ENCODE data around the gene NUDT14. TPM values are rescaled to one million over a fixed set of nuclear protein-coding genes. Genes with fewer than 3 reads are reported as not detected.

Gene NUDT14
- total RNA-seq, 1 donor from 2014 or later, result 27.1 TPM

DNA sequence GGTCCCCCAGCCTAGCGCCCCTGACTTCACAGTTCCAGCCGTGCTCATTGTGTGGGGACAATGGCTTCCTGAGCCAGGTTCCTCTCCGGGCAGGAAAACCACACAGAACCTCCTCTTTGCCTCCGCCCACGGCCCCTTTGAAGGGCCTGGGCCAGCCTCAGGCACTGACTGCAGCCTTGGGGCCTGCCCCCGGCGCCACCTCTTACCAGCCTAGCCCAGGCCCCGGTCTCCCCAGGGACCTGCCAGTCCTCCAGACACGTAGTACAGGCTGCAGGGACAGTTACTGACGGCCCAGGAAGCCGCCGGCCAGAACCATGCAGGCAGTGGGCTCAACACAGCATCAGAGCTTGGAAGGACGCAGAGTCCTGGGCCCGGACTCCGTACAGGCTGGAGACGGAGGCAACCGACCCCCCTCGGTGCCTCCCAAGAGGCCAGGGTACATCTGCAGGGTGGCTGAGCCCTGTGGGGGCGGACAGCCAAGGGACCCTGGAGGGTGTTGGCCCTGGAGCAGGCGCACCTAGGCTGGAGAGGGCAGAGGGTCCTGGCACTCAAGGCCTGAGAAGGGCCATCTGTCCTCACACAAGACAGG lies 20.9 kb upstream of the NUDT14 start:
- intact Hi-C loops (cut with DNase I), result loop anchor here (2.0 to 5.0 kb wide), 3 partner anchors 65 to 151 kb away; no protein-coding TSS in a partner anchor
- no peak for DNase-seq (ENCODE audit: low spot score)

DNA sequence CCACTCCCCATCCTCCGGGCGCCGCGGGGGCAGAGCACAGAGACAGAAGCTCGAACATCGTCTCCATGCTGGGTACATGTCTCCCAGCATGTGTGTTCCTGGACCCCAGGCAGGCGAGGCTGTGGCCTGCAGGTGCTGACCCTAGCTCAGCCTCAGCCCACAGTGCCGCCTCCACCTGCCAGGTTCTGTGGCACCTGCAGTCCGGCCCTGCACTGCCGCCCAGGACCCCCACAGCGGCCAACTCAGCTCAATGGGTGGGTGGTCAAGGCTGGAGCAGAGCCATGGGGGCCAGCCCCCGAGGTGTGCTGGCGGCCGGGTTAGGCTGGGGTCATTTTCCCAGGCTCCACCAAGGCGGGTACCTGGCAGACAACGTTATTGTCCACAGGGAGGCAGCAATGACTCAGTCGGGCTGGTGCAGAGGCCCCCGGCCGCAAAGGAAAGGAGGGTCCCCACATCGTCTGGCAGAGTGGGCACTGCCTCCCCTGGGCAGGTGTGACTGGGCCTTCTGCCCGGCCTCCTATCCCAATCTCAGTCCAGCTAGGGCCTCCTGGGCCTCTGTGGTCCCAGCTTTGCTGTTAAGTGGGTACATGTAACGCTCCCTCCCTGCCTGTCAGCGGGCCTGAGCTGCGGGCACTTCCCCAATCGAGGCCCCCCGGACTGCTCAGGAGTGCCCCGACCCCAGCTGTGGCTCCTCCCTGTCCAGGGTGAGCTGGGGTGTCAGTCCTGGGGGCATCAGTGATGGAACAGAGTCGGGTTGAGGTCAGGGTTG lies 20.2 kb upstream of the NUDT14 start:
- intact Hi-C loops (cut with DNase I), result loop anchor here (5.0 kb wide), 2 partner anchors 66 to 81 kb away; no protein-coding TSS in a partner anchor
- DNase-seq (ENCODE audit: low spot score), result no peak

DNA sequence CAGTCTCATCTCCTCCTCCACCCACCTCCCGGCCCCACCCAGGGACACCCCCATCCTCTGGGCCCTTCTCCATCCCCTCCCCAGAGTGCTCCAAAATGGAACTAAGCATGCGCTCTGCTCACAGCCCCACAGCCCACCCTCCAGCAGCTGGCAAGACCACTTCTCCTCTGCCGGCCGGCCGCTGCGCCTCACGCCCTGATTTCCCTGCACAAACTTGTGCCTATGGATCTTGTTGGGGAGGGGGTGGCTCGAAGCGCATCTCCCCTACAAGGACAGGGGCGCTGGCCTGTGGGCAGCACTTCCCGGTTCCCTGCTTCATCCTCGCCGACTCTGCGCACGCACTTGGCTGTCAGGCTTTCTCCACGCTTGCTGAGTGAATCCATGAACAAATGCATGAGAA lies 19.5 kb upstream of the NUDT14 start:
- intact Hi-C loops (cut with DNase I), result loop anchor here (5.0 kb wide), 2 partner anchors 67 to 82 kb away; no protein-coding TSS in a partner anchor
- DNase-seq (ENCODE audit: low spot score), result no peak

DNA sequence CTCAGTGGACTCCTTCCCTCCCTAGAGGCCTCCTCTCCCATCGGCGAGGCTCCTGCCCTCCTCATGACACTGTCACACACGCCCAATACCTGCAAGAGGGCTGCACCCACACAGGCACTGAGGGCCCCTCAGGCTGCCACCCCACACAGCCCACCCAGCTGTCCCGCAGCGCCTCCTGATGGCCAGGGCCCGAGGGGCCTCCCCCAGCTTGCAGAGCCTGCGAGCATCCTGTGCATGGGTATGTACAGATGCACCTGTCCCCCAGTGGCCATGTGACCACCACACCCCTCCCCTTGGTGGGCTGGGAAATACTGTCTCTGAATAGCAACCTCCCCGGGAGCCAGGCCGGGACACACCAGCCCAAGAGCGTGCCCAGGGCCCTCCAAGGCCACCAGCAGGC lies 19.0 kb upstream of the NUDT14 start:
- intact Hi-C loops (cut with DNase I), result loop anchor here (5.0 kb wide), 2 partner anchors 67 to 82 kb away; no protein-coding TSS in a partner anchor
- DNase-seq (ENCODE audit: low spot score), result no peak

DNA sequence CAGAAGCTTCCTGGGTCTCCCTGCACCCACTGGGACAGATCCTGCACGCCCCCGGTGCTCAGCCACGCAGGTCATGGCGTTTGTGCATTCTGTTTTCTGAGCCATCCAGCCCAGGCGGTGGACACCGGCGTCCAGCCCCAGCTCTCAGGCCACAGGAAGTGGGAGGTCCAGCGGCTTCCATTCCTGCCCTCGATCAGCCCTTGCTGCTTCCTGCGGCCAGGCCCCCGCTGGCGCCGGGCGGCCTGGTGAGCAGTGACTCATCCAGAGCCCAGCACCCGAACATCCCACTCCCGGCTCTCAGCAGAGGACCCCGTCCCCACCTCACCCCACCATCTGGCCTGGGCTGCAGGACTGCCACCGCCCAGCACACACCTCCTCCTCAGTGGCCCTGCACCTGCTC lies 18.0 kb upstream of the NUDT14 start:
- no peak for DNase-seq (ENCODE audit: low spot score)
- intact Hi-C loops (cut with DNase I), result no loop called here

DNA sequence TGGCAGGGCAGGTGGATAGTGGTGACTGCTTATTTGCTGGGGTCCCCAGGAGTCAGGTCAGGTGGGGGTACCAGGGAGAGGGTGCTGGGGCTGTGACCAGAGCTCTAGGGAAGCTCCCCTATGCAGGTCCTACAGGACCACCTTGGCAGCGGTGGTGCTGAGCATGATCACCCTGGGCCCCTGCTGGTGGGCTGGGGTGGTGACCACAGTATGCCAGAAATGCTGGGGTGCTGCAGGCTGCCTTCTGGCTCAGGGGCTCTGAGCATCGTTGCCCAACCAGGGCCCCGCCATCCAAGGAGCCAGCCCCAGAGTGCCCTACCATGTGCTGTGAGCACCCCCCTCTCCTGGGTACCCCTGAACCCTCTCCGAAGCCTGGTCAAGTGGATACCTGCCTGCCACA lies 17.5 kb upstream of the NUDT14 start:
- intact Hi-C loops (cut with DNase I), result no loop called here
- DNase-seq (ENCODE audit: low spot score), result no peak

DNA sequence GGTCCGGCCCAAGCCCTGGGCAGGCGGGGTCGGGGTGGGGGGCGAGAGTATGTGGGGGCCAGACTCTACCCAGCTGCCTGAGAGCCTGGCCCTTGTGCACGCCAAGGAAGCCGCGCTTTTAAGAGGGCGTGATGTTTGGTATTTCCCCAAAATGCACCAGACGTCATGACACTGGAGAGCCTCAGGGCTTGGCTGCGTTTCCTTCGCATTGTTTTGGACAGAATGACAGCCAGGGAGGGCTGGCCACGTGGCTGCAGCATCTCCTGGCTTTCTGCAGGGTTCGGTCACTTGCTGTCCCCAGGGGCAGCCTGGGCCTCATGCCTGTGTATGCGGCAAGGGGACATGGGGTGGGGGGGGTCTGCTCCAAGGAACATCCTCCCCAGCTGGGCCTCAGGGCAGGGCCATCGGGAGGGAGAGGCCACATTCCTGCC lies 16.1 kb upstream of the NUDT14 start:
- DNase-seq (ENCODE audit: low spot score), result no peak
- intact Hi-C loops (cut with DNase I), result no loop called here

DNA sequence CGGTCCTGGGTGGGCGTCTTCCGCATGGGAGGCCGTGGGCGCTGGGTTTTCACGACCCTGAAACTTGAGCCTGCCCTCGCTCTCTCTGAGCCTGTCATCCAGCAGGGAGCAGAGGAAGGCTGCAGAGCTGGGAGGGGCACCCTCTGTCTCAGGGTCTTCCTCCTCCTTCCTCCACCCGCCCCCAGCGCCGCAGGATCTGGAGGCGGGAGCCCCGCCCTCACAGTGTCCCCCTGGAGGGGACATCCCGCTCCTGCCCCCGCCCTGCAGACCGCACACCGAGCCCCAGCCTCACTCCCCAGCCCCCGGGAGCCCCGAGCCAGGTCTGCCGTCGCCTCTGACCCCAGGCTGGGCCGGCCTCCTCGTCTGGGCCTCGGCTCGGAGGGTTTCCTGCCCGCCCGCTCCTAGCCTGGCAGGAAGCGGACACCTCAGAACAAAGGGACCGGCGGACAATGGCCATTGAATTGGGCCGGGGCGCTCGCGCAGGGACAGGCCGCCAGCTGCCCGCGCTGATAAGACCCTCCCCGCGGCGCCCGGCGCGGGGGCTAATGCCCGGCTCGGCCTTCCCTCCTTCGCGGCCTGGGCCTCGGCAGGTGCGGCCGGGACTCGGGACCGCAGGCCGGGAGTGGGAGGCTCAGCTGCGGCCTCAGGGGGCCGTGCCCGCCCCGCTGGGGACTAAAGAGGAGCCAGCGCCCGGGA lies 15.3 kb upstream of the NUDT14 start:
- intact Hi-C loops (cut with DNase I), result no loop called here
- DNase-seq (ENCODE audit: low spot score), result peak; percentile 88

DNA sequence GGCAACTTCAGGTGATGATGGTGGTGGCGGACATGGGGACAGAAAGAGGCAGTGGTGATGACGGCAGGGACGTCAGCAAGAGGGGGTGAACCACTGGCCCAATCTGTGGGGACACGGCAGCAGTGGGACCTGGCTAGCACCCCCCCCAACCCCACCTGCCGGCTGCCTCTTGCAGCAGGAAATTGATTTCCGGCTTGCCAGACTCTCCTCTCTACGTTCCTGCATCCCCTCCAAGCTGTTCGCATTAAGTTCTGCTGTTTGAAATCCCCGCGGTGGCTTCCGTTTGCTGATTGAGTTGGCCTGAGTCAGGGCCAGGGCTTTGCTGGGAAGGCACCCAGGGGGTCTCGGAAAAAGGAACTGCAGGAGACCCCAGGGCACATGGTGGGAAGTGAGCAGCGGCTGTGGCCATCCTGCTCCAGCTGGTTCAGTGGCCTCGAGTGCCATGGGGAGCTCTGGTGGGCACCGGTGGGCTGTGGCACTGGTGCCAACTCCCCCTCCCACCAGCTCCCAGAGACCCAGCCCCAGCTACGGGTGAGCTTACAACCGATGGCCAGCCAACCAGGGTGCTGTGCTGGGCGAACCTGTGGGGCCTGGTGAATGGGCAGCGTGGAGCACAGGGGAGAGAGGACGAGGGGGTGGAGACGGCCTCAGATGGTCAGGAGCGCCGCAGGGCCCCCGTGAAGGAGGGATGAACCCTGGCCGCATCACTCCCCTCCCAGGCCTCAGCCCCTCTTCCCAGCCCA lies 14.6 kb upstream of the NUDT14 start:
- intact Hi-C loops (cut with DNase I), result no loop called here

DNA sequence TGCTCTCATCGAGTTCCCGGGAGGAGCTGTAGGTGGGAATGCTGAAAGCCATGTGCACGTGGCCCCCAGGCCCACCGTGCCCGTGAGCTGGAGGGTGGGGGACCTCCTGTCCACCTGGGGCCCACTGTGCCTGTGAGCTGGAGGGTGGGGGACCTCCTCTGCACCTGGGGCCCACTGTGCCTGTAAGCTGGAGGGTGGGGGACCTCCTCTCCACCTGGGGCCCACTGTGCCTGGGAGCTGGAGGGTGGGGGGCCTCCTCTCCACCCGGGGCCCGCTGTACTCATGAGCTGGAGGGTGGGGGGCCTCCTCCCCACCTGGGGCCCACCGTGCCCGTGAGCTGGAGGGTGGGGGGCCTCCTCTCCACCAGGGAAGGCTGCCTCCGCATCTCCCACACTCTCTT lies 13.9 kb upstream of the NUDT14 start:
- no peak for DNase-seq (ENCODE audit: low spot score)
- intact Hi-C loops (cut with DNase I), result no loop called here

More for the DNA sequence above, 14.6 kb upstream of the NUDT14 start:
- DNase-seq (ENCODE audit: low spot score), result no peak

DNA sequence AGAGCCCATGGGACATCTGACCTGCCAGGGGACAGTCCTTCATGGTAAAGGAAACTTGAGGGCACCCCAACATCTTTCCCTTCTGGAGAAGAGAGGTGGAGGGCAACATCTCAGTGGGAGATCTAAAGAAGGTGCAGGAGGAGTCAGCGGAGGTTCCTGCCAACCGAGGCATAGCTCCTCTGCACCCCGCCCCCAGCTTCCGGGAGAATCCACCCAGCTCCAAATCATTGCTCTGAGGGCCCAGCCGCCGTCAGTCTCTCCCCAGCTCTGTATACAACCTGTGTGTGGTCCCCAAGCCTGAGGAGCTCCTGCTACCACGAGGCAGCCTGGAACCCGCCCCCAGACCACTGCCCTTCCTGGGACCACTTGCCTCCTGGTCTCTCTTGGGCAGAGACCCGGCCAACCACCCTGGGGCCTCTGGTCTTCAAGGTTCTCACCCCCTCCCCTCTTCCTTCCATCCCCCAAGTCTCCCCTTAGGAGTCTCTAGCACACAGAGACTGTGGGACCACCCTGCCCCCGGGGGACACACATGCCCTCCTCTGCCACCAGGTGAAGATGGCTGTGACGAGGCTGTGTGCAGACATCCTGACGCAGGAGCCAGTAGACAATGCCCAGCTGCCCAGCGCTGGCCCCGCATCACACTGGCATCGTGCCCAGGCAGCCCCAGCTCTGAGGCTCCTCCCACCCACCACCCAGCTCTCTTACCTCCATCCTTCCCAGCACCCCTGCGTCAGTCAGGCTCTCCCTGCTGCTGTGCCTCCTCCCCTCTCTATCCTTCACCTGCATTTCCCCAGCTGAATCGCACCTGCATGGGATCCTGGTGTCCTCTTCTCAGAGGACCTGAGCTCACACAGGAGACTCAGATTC lies 13.0 kb upstream of the NUDT14 start:
- intact Hi-C loops (cut with DNase I), result no loop called here
- DNase-seq (ENCODE audit: low spot score), result no peak

DNA sequence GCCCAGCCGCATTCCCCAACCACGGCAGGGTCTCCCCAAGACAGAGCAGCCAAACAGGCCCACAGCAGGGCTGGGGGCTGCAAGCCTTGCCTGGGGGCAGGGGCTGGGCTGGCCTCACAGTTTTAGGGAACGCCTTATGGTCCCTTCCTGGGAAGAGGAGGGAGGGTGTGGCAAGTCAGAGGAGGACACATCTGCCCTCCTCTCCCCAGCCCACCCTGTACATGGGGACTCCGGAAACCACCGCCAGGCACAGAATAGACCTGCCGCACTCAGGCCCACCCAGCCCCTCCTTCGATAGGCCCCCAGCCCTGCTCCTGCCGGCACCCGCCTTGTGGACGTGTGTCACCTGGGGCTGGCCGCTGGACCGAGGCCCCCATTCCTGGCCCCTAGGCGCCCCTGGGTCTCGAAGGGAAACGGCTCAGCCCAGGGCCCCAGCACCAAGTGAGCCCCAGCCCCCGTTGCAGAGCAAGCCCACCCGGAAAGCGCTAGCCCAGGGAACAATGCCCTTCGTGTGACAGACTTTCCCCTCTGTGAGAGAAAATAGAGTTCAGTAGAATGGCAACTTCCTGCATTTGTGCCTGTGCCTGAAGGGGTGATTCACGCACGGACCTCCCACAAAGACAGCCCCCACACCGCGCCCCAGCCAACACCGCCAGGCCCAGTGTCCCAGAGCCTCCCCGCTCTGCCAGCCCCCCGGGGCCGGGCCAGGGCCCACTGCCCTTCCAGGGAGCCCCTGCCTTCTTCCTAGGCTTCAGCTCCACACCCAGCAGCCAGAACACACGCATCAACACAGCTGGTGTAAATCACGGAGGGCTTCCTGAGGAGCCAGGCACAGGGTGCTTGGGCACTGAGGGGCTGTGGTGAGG lies 12.0 kb upstream of the NUDT14 start:
- intact Hi-C loops (cut with DNase I), result no loop called here
- no peak for DNase-seq (ENCODE audit: low spot score)

DNA sequence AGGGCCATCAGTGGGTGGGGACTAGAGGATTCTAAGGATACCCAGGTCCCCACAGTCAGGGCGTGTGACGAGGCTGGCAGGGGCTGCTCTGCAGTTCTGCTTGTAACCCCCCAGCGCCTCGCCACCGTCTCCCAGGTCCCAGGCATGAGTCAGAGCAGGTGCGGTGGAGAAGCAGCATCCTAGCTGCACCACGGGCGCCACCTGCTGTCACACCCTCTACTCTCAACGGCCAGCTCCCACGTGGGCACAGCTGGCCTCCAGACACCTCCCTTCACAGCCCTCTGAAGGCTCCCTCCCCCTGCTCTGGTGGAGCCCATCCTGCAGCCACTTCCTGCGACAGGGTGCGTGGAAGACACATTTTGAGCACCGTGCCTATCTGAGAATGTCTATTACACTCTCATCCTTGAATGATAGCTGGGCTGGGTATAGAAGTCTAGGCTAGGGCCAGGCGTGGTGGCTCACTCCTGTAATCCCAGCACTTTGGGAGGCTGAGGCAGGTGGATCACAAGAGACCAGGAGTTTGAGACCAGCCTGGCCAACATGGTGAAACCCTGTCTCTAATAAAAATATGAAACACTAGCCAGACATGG lies 6.9 kb upstream of the NUDT14 start:
- intact Hi-C loops (cut with DNase I), result loop anchor here (10.0 kb wide), 1 partner anchor 213 kb away; the partner anchor contains the start of gene AHNAK2

DNA sequence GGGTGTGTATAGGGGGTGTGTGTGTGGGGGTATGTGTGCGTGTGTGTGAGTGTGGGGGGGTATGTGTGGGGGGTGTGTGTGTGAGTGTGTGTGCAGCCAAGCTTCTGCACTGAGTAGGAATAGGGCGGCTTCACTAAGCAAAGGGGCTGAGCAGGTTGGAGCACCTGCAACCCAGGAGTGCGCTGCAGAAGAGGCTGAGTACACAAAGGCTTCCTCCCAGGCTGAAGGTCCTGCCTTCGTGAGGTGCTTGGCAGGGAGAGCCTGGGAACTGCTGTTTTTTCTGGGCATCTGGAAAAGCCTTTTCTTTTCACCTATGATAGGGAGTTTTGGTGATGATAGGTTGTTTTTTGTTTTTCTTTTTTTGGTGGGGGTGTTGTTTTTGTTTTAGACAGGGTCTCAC lies 6.0 kb upstream of the NUDT14 start:
- DNase-seq (ENCODE audit: low spot score), result no peak
- intact Hi-C loops (cut with DNase I), result loop anchor here (10.0 kb wide), 1 partner anchor 212 kb away; the partner anchor contains the start of gene AHNAK2

More for the DNA sequence above, 6.9 kb upstream of the NUDT14 start:
- no peak for DNase-seq (ENCODE audit: low spot score)

DNA sequence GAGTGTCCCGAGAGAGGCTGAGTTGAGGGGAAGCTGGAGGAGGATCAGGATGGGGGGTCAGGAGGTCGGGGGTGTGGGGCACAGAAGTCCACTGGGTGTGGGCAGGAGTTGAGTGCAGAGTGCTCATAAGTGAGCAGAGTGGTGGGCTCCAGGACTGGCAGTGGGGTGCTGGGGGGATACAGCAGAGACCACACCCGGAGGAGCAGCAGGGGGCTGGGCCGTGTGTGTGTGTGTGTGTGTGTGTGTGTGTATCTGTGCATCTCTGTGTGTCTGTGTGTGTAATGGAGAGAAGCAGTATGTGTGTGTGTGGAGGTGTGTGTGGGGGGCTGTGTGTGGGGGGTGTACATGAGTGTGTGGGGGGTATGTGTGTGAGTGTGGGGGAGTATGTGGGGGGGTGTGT lies 4.9 kb upstream of the NUDT14 start:
- DNase-seq (ENCODE audit: low spot score), result no peak
- intact Hi-C loops (cut with DNase I), result loop anchor here (10.0 kb wide), 1 partner anchor 211 kb away; the partner anchor contains the start of gene AHNAK2

DNA sequence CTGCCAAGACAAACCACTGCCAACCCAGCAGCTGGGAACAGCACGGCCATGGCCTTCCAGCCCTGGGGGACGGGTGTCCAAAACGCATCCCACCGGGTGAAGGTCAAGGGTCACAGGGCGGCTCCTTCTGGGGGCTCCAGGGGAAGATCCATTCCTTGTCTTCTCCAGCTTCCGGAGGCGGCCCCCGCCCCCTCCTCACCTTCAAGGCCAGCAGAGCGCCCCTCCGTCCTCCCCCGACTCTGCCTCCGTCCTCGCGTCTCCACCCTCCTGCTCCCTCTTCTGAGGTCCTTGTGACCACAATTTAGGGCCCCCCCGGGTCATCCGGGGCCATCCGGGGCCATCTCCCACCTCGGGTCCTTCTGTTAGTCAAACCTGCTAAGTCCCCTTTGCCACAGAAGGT lies 3.9 kb upstream of the NUDT14 start:
- intact Hi-C loops (cut with DNase I), result loop anchor here (10.0 kb wide), 1 partner anchor 210 kb away; the partner anchor contains the start of gene AHNAK2
- no peak for DNase-seq (ENCODE audit: low spot score)

DNA sequence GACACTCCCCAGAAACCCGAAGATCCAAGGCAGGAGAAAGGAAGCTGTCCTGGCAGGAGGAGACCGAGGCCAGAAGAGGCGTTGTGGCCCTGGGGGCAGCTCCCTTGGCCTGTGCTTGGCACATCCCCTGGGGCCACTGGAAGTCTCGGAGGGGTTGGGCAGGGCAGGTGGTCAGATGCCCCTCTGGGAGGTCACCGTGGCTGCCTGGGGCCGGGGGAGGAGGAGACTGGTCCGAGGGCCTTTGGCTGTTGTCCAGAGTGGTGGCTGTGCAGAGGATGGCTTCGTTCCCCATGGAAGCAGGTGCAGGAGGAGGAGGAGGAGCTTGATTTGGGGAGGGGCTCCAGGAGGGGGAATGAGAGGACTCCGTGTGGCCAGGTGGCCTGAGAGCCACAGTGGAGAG lies 3.3 kb upstream of the NUDT14 start:
- no peak for DNase-seq (ENCODE audit: low spot score)
- intact Hi-C loops (cut with DNase I), result loop anchor here (5.0 to 10.0 kb wide), 2 partner anchors 92 to 210 kb away; partner anchors contain the start of gene AHNAK2

All from cardiac septum (tissue), 1 donor.